Fibroblast of peridontal ligament (primary cell): ENCODE data around the gene DTNB.

Experiments
- DNase-seq: peaks from one replicate; pipeline ENCODE4 v3.0.0-alpha.2; 2010; ENCODE audit errors: extremely low read depth

The DTNB gene

DNA sequence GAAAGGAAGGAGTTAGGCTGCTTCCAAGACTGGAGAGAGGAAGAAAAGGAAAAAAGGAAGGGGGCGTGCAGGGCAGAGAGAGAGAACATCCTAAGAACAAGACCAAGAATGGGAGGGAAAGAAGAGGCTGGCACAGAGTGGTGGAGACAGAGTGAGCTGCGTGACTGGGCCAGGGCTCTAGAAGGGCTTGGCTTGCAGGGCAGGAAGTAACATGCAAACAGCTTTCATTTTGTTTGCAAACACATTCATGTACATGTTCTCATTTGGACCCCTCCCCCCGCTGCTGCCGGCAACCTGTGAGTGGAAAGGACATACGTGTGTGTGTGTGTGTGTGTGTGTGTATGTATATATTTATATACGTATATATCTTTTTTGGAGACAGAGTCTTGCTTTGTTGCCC, 284.9 kb downstream of the DTNB start:
- no peak for DNase-seq

DNA sequence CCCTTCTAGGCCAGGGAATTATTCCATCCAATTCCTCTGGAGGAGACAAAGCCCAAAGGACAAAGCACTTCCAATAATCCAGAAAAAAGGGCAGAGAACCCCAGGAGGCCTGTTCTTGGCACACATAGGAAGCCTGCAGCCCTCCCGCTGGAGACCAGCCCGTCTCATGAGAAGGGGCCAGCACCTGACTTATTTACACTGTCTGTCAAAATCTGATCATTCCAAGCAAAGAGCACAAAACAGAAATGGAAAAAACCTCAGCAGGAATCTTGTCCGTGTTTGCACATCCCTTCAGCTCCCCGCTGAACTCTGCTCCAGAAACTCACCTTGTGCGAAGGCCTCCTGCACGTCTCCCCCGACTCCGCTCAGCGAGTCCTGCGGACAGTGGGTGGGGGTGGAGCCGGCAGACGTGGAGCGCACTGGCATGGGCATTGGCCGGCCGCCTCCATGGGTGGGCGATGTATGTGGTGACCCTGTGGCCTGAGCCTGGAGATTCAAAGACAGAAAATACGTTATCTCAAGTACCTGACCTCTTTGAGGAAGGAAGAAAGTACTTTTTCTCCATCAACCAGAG, 285.4 kb downstream of the DTNB start:
- no peak for DNase-seq

DNA sequence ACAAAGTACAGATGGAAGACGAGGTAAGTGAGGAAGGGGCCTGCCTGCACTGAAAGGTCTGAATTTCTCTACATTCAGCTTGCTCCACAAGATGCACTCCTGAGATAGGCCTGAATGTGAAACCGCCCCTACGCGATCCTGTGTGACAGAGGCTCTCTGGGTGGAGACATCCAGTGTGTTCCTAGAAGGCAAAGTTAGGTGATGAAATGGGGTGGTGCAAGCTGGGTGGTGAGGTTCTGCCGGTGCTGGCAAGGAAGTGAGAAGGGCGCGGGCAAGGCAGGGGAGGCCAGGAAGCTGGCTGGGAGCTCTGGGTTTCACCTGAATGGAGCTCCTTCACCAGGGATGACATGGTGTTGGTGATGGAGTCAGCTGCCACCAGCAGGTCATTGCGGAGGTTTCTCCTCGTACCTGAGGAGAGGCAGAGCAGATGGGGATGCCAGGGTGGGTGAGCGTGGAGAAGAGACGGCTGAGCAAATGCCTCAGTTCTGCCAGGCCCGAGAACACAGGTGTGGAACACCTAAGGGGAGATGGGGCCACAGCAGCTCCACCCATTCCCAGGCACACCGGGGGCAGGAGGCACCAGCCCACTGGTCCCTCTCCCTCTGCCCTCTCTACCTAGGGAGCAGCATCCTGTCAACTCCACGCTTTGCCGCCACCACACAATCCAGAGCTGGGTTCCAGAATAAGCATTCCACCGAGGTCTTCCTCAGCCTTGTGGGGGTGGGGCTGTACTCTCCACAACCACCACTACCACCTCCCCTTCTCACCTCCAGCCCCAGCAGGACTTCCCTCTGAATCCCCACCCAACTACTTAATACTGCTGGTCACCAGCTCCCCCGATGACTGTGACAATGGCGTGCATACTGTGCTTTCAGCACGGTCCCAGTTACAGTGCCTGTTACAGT, 286.2 kb downstream of the DTNB start:
- DNase-seq = no peak

- no peak for DNase-seq
Measured at GRCh38 chr2:25385910-25386309, 287.5 kb downstream of the DTNB start.

- DNase-seq = no peak
Measured at GRCh38 chr2:25383806-25384205, 289.6 kb downstream of the DTNB start.

DNA sequence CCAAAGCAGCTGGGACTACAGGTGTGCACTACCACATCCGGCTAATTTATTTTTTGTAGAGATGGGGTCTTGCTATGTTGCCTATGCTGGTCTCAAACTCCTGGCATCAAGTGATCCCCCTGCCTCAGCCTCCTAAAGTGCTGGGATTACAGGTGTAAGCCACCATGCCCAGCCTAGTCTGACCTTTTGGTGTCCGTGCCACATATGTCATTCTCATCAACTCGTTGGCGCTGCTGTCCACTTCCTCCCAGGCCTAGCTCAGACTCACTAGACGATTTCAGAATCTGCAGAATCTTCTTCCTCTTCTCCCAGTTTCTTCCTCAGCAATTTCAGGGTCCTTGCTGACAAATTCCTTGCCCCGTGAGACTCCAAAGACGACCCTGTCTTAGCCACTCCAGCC, 291.9 kb downstream of the DTNB start:
- DNase-seq = no peak

DNA sequence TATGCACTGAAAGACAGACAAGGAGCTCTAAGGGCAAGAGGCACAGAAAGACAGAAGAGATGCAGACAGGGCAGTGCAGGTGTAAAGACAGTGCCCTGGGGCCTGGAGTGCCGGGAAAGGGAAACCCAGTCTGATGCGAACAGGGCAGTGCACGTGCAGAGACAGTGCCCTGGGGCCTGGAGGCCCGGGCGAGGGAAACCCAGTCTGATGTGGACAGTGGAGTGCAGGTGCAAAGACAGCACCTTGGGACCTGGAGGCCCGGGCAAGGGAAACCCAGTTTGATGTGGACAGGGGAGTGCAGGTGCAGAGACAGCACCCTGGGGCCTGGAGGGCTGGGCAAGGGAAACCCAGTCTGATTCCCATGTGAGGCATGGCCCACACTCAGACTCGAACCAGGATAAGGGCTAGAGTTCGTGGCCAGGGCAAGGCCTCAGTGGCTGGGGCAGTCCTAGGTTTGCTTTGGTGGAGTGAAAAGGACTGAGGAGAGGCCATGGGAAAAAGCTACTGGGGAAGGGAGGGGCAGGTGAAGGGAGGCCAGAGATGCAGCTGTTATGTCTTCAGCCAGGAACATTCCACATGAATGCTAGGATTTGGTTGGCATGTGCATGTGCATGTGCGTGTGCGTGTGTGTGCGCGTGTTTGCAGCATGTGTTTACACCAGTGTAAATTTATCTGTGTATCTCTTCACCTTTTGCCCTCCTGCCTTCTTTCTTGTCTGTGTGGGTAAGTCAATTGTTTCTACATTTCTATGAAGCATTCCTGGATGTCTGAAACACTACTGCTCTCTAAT, 292.6 kb downstream of the DTNB start:
- DNase-seq = no peak

GRCh38 chr2:25380023-25380422, 293.4 kb downstream of the DTNB start:
- DNase-seq = no peak

- no peak for DNase-seq
Measured at GRCh38 chr2:25379535-25379934, 293.8 kb downstream of the DTNB start.

- DNase-seq = no peak
Measured at GRCh38 chr2:25378731-25379490, 294.5 kb downstream of the DTNB start.

GRCh38 chr2:25377822-25378421, 295.5 kb downstream of the DTNB start:
- no peak for DNase-seq

DNA sequence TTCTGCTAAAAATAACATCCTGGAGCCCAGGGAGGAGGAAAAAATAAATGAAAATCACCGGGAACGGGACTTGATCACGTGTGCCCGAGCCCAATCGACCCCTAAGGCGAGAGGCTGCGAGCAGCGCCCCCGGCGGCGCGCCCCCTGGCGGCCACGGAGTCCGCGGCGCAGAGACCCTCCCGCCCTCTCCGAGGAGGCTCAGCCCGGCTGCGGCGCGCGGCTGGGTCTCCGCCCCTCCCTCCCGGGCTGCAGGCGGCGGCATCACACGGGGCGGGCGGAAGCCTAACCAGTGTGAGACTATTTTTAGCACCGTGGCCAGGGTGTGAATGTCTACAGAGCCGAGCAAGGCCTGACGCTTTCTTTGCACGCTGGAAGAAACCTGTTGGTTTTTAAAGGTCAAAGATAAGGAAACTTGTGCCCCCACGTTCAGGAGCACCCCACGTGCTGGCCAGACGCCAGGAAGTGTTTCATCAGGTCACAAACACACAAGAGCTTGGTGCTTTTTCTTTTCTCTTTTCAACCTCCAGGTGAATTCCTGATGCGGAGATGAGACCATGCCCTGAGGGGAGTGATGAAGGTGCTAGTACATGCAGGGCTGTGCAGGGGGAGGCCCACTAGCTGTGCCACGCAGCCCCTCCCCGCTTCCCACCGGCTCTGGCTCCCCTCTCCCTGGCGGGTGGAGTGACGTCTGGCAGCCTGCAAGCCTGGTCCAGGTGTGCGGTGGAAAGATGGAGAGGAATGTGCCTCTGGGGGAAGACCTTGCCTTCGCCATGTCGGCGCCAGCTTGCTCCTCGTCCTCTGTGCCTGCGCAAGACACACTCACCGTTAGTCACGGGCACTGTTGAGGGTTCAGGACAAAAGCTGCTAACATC, 296.4 kb downstream of the DTNB start:
- DNase-seq = peak; percentile 77

DNA sequence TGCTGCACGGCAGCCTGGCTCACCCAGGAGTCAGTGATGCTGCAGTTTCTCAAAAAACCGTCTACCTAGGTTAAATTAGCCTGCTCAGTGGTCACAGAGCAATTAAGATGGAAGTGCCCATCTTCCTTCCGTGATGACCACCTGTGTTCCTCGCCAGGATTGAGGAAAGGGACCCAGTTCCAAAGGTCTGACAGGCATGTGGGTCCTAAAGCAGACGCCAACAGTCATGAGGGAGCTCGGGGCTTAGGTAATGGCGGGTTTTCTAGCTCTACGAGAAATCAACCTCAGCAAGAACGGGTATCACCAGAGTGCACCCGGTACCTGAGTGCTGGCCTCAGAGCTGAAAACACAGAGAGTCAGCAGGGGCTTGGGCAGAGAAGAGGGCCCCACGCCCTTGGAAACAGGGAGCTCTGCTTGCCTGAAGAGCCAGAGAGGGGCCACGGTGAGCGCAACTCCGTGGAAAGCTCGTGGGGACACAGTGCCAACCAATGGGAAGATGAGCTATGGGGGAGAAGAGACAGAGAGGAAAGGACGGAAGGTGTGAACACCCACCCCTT, 297.3 kb downstream of the DTNB start:
- no peak for DNase-seq

DNA sequence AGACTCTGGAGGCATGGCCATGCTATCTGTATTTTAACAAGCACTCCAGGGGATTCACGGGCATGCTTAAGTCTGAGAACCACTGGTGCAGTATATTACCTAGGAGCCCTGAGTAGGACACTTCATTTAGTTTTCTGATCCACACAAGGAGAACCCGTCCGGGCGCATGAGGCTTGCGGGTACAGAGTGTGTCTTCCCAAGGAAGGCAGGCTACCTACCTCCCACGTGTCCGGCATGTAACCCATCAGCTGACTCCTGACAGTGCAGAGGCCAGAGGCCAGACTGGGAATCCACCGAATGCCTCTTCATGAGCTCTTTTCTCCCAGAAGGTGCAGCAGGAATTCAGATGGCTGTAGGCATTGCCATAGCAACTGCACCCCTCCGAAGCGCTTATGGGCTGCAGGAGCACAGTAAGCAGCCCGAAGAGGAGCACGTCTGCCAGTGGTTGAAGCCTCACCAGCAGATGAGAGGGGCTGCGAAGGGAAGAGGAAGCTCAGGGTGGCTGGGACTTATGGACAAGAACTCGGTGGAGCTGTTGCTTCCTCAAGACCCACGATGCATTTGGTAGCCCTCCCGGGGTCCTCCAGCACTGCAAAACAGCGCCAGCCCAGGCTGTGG, 297.9 kb downstream of the DTNB start:
- no peak for DNase-seq

GRCh38 chr2:25374827-25375226, 298.6 kb downstream of the DTNB start:
- DNase-seq = no peak

GRCh38 chr2:25374411-25374810, 299.0 kb downstream of the DTNB start:
- DNase-seq = no peak

DNA sequence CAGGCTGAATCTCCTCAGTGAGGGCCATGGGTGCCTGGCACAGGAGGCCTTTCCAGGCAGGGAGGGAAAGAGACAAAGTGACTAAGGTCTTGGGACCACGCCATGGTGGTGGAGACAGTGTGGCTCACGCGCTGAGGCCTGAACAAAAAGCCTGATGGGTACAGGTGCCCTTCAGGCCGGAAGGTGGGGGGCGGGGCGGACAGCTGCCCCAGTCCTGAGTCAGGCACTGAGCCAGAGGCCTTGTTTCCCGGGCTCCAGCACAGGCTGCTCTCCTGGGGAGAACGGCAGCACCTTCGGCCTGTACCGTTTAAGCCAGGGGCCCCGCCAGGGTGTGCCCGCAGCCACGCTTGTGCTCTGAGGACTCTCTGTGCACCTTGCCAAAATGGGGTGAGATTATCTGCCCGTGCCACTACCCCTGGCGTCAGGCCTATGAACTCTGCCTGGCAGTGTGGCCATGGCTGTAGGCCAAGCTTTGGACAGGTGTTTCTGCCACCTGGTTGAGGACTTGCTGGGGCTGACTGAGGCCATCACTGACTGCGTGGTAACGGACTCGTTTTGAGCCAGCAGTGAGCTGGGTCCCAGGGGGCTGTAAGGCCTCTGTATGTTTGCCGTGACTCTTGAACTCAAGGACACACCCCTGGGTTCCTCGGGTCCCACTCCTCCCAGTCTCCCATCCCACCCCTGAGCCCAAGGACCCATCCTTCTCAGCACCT, 300.0 kb downstream of the DTNB start:
- no peak for DNase-seq

DNA sequence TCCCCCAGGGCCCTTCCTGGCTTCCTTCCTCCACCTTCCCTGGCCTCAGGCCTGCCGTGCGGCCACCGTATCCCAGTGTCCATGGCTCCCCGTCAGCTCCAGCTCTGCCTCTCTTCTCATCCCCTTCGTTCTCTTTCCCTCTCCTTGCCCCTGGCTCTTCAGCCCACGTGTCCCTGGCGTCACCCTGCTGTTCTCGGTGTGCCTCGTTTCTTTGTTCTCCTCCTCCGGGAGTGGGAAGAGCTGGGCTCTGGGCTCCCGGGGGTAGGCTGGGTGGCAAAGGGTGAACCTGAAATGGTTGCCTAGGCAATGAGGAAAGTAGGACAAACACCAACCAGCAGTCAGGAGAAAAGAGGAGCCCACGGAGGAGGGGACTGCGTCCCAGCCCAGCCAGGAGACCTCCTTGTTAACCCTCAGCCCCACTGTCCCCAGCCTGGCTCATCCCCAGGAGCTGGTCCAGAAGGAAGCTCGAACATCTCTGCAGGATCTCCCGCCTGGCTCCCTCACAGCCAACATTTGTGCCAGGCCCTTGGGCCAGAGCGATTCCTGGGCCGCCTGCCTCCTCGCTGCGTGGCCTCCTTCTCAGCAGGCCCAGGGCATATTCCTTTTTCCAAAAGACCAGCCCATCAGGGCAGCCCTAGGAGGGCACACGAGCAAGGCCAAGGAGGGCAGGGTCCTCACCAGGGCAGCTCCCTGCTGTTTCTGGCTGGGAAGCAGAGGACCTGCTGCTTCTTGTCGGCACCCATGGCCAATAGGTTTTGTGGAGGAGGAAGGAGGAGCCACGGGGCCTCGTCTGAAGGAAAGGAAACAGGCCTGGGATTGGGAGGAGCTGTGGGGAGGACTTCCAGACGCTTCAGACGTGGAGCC, 300.7 kb downstream of the DTNB start:
- DNase-seq = no peak
